Activated CD8-positive, alpha-beta T cell treated with anti-CD3 and anti-CD28 coated beads, Interleukin-2, amount 10 ng/mL, durations not matched to agents 7 days and 5 days (primary cell): ENCODE results near the gene NEO1. TPM values are rescaled to one million over a fixed set of nuclear protein-coding genes. Genes with fewer than 3 reads are reported as not detected.

ENCODE experiments used
- ATAC-seq: fragments of 150-1000 bp; cut with Tn5 transposase; one replicate; pipeline ENCODE4 v1.10.0; 2021; ENCODE audit warnings: moderate library complexity
- CTCF ChIA-PET: fragments of 350-600 bp; sonication (Branson Sonifier 250); formaldehyde crosslinking; loops from one replicate; lab custom pipeline; 2021; ENCODE audit warnings: antibody characterized with exemption; lab: Charles Lee
- POLR2A ChIA-PET: fragments of 350-600 bp; sonication (Branson Sonifier 250); formaldehyde crosslinking; loops from one replicate; lab custom pipeline; 2021; ENCODE audit warnings: antibody characterized with exemption; lab: Charles Lee
- DNase-seq: peaks from one replicate; pipeline ENCODE4 v3.0.0-alpha.2; 2020
- H3K27ac Mint-ChIP-seq: one replicate; pipeline ENCODE4 v1.8.0; 2021; ENCODE audit warnings: mild to moderate bottlenecking, mixed read lengths
- H3K27me3 Mint-ChIP-seq: one replicate; pipeline ENCODE4 v1.8.0; 2021; ENCODE audit warnings: low read depth, mixed read lengths
- H3K36me3 Mint-ChIP-seq: one replicate; pipeline ENCODE4 v1.8.0; 2021; ENCODE audit warnings: low read depth, mixed read lengths
- H3K4me1 Mint-ChIP-seq: one replicate; pipeline ENCODE4 v1.8.0; 2021; ENCODE audit warnings: low read depth, mixed read lengths
- H3K4me3 Mint-ChIP-seq: one replicate; pipeline ENCODE4 v1.8.0; 2021; ENCODE audit warnings: mild to moderate bottlenecking, mixed read lengths
- H3K9me3 Mint-ChIP-seq: one replicate; pipeline ENCODE4 v1.8.0; 2022; ENCODE audit warnings: mixed read lengths; ENCODE audit not compliant: insufficient read depth
- total RNA-seq, 2 experiments: library from RNA; stranded (reverse); gene quantifications; one replicate each; pipeline ENCODE4 v1.2.3, GENCODE V29; 2021

The NEO1 gene
- total RNA-seq, 2 experiments from 2014 or later = 0.78 to 1.7 TPM

DNA sequence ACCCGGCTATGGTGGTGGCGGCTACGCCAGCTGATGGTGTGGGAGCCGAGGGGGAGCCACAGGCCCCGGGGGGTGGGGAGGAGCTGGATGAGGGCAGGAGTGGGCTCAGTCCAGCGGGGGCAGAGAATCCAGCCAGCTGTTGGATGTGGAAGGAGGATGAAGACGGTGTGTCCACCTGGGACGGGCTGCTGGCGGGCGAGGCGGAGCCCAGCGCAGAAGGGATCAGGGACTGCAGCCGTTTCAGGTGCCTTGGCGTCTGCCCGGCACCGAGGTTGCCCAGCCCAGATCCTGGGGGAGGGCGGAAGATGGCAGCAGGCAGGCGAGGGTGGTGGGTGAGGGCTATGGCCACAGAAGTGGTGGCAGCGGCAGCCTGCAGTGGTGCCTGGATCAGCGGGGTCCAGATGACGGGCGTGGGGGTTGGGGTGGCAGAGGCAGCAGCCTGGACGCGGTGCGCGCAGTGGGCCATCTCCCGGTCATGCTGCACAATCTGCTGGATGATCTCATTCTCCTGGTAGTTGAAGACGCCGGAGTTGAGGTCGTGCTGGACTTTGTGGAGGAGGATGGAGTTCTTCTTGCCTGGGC, 271.2 kb downstream of the NEO1 start:
- H3K4me1 Mint-ChIP-seq = no peaks in the 10 kb centered on the region
- H3K36me3 Mint-ChIP-seq = no peaks in the 10 kb centered on the region
- POLR2A ChIA-PET = no interaction called here
- DNase-seq (no peak), ATAC-seq (no peak)
- H3K4me3 Mint-ChIP-seq = no peak overlapping the region
- H3K27ac Mint-ChIP-seq = no peak overlapping the region
- no peaks in the 10 kb centered on the region for H3K9me3 Mint-ChIP-seq
- peaks cover 5% of the 10 kb centered on the region for H3K27me3 Mint-ChIP-seq
- CTCF ChIA-PET = no interaction called here

GRCh38 chr15:73323956-73324355, 271.7 kb downstream of the NEO1 start:
- no peak overlapping the region for H3K4me3 Mint-ChIP-seq
- H3K9me3 Mint-ChIP-seq = no peaks in the 10 kb centered on the region
- ChIA-PET CTCF (no interaction called here), POLR2A (no interaction called here)
- peaks cover 5% of the 10 kb centered on the region for H3K27me3 Mint-ChIP-seq
- no peak overlapping the region for H3K27ac Mint-ChIP-seq
- ATAC-seq (no peak), DNase-seq (no peak)
- no peaks in the 10 kb centered on the region for H3K4me1 Mint-ChIP-seq
- no peaks in the 10 kb centered on the region for H3K36me3 Mint-ChIP-seq

- no peak overlapping the region for H3K4me3 Mint-ChIP-seq
- no peak overlapping the region for H3K27ac Mint-ChIP-seq
- no peak for ATAC-seq
- ChIA-PET POLR2A (no interaction called here), CTCF (interaction anchor here (0.6 to 1.5 kb wide), 3 partner anchors 161 to 375 kb away, joined by 3 to 4 read pairs (median 3); no protein-coding TSS in a partner anchor)
- no peaks in the 10 kb centered on the region for H3K36me3 Mint-ChIP-seq
- no peaks in the 10 kb centered on the region for H3K4me1 Mint-ChIP-seq
- no peaks in the 10 kb centered on the region for H3K9me3 Mint-ChIP-seq
- peaks cover under 1% of the 10 kb centered on the region for H3K27me3 Mint-ChIP-seq
- DNase-seq = no peak
Observed at GRCh38 chr15:73324496-73325170, 272.4 kb downstream of the NEO1 start.

- H3K27me3 Mint-ChIP-seq = no peaks in the 10 kb centered on the region
- no peaks in the 10 kb centered on the region for H3K36me3 Mint-ChIP-seq
- H3K9me3 Mint-ChIP-seq = no peaks in the 10 kb centered on the region
- CTCF ChIA-PET = interaction anchor here (0.6 to 1.5 kb wide), 3 partner anchors 160 to 374 kb away, joined by 3 to 4 read pairs (median 3); no protein-coding TSS in a partner anchor
- H3K27ac Mint-ChIP-seq = no peak overlapping the region
- ATAC-seq (no peak), DNase-seq (peak; percentile 24)
- POLR2A ChIA-PET = no interaction called here
- H3K4me3 Mint-ChIP-seq = no peak overlapping the region
- no peaks in the 10 kb centered on the region for H3K4me1 Mint-ChIP-seq
Observed at GRCh38 chr15:73325191-73325861, 273.1 kb downstream of the NEO1 start.

GRCh38 chr15:73326157-73326556, 273.9 kb downstream of the NEO1 start:
- ChIA-PET CTCF (interaction anchor here (1.5 kb wide), 1 partner anchor 373 kb away, joined by 3 read pairs; no protein-coding TSS in a partner anchor), POLR2A (no interaction called here)
- DNase-seq (no peak), ATAC-seq (no peak)
- Mint-ChIP-seq H3K4me1 (no peaks in the 10 kb centered on the region), H3K27me3 (no peaks in the 10 kb centered on the region), H3K4me3 (no peak overlapping the region), H3K27ac (no peak overlapping the region), H3K36me3 (no peaks in the 10 kb centered on the region), H3K9me3 (no peaks in the 10 kb centered on the region)

DNA sequence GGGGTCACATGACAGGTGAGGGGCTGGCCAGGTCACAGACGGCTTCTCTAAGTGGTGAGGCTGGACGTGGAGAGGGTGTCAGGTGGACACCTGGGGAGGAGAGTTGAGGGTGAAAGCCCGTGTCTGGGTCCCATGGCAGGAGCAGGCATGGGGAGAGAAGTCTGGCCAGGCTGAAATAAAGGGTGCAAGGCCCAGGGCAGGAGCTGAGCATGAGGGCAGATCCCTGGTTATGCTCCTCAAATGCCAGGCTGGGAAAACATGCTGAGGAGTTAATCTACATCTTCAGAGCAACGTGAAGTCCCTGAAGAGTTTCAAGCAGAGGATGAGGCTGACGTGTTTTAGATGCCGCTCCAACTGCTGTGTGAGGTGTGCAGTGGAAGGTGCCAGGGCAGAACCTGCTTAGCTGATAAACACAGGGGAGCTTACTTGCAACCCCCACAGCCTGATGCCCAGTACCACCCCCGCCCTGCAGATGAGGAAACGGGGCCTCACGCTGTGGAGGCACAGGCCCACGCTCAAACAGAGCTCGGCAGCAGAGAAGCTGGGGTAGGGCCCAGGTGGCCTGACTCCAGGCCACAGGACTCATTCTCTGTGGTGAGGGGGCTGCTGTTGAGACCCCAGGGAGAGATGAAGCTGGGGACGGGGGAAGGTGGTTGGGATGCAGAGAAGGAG, 276.0 kb downstream of the NEO1 start:
- H3K36me3 Mint-ChIP-seq = no peaks in the 10 kb centered on the region
- no peak overlapping the region for H3K27ac Mint-ChIP-seq
- DNase-seq (no peak), ATAC-seq (no peak)
- no peaks in the 10 kb centered on the region for H3K27me3 Mint-ChIP-seq
- H3K9me3 Mint-ChIP-seq = no peaks in the 10 kb centered on the region
- POLR2A ChIA-PET = no interaction called here
- H3K4me3 Mint-ChIP-seq = no peak overlapping the region
- CTCF ChIA-PET = no interaction called here
- H3K4me1 Mint-ChIP-seq = no peaks in the 10 kb centered on the region

- H3K4me1 Mint-ChIP-seq = no peaks in the 10 kb centered on the region
- no peak for ATAC-seq
- no peak overlapping the region for H3K4me3 Mint-ChIP-seq
- no peak overlapping the region for H3K27ac Mint-ChIP-seq
- H3K27me3 Mint-ChIP-seq = no peaks in the 10 kb centered on the region
- H3K36me3 Mint-ChIP-seq = no peaks in the 10 kb centered on the region
- H3K9me3 Mint-ChIP-seq = no peaks in the 10 kb centered on the region
- POLR2A ChIA-PET = no interaction called here
- DNase-seq = no peak
- CTCF ChIA-PET = no interaction called here
Observed at GRCh38 chr15:73328981-73329380, 276.7 kb downstream of the NEO1 start.

DNA sequence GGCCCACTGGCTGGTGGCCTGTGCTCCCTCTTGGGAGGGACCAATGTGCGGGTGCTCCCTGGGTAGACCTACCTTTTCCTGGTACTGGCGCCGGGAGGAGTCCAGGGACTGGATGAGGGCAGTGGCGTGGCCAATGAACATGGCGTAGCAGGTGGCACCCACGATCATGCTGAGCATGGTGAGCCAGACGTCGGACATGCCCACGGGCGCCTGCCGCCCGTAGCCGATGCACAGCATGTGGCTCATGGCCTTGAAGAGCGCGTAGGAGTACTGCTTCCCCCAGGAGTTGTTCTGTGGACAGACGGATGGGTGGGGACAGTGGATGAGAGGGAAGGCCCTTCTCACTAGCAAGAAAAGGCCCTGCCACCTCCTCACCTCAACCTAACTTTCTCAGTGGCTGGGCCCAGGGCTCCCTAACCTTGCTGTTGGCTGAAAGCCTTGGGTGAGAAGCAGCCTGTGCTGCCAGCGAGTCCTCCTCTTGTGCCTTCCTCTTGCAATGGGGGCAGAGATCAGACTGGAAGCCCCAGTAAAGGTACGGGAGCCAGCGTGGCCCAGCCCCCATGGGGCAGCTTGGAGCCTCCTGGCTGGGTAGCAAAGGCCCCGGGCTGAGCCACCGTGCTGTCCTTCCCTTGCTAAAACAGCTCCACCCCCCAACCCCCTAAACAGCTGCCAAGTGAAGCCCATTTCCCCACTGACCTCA, 277.4 kb downstream of the NEO1 start:
- ChIA-PET CTCF (no interaction called here), POLR2A (no interaction called here)
- no peak overlapping the region for H3K27ac Mint-ChIP-seq
- no peak for ATAC-seq
- DNase-seq = no peak
- no peak overlapping the region for H3K4me3 Mint-ChIP-seq
- H3K4me1 Mint-ChIP-seq = no peaks in the 10 kb centered on the region
- no peaks in the 10 kb centered on the region for H3K27me3 Mint-ChIP-seq
- H3K9me3 Mint-ChIP-seq = no peaks in the 10 kb centered on the region
- H3K36me3 Mint-ChIP-seq = no peaks in the 10 kb centered on the region

DNA sequence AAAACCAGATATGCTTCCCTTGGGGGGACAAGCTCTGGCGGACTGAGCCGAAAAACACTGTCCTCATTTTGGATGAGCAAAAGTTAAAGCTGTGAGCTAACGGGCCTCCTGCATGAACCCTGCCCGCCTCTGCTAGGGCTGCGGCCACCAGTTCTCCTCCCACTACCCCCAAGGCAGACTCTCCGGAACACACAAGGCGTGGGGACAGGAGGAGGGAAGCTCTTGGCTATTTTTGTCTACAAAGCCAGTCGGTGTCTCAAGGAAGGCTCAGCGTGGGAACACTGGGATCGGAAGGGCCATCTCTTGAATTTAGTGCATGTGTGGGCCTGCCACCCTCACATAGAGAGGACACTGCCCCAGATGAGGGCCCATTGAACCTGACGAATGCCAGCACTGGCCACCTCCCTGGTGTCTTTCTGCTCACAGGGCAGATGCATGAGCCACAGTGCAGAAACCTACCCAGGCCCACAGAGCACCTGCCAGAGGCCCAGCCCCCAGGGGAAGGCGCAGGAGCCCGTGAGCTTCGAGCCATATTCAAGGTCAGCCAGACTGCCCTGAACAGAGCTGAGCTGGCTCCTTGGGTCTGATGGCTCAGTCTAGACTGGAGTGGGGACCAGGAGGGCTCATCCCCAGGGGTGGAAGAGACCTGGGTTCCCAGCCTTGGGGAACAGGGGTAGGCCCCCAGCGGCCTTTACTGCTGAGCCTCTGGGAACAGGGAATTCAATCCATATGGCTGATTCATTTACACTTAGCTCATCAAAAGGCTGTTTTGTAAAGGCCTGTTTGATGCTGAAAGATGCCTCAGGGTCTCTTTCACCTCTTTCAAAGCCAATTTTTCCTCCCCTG, 278.2 kb downstream of the NEO1 start:
- no peak overlapping the region for H3K4me3 Mint-ChIP-seq
- H3K27me3 Mint-ChIP-seq = no peaks in the 10 kb centered on the region
- ChIA-PET CTCF (no interaction called here), POLR2A (no interaction called here)
- no peaks in the 10 kb centered on the region for H3K4me1 Mint-ChIP-seq
- no peak for DNase-seq
- H3K27ac Mint-ChIP-seq = no peak overlapping the region
- no peak for ATAC-seq
- H3K9me3 Mint-ChIP-seq = no peaks in the 10 kb centered on the region
- no peaks in the 10 kb centered on the region for H3K36me3 Mint-ChIP-seq

- Mint-ChIP-seq H3K27me3 (no peaks in the 10 kb centered on the region), H3K4me3 (no peak overlapping the region), H3K36me3 (no peaks in the 10 kb centered on the region), H3K27ac (no peak overlapping the region), H3K4me1 (no peaks in the 10 kb centered on the region), H3K9me3 (no peaks in the 10 kb centered on the region)
- CTCF ChIA-PET = no interaction called here
- ATAC-seq (no peak), DNase-seq (no peak)
- POLR2A ChIA-PET = no interaction called here
Observed at GRCh38 chr15:73331501-73331900, 279.2 kb downstream of the NEO1 start.
